HepG2 (cell line): Measurements from ENCODE around the gene DIABLO. TPM values are rescaled to one million over a fixed set of nuclear protein-coding genes. Genes with fewer than 3 reads are reported as not detected.

ENCODE experiments used
- ATAD3A ChIP-seq: sonication (generic); formaldehyde crosslinking; IDR thresholded peaks from 2 replicates; pipeline ENCODE4 v1.4.0; 2020; ENCODE audit warnings: missing genetic modification reagents
- ATRX ChIP-seq: sonication (generic); formaldehyde crosslinking; IDR thresholded peaks from 2 replicates; pipeline ENCODE4 v1.4.0; 2020; ENCODE audit warnings: missing genetic modification reagents, borderline replicate concordance
- FOXA1 ChIP-seq, 2 experiments: fragments of 450-650 bp in 1 of 2; sonication (generic) in 1 of 2; formaldehyde crosslinking in 1 of 2; IDR thresholded peaks; 2 replicates each; pipeline versions ENCODE4 v1.4.0 to v1.6.1; 2016 to 2020; ENCODE audit warnings: missing genetic modification reagents in 1 of 2
- GABPA ChIP-seq, 2 experiments: IDR thresholded peaks; 2 replicates each; pipeline ENCODE4 v1.6.1; 2011 to 2016; ENCODE audit warnings: low read depth in 2 of 2, low read length in 1 of 2, missing biosample characterization in 1 of 2, missing genetic modification characterization in 1 of 2
- HNRNPK ChIP-seq: fragments of 200-400 bp; formaldehyde crosslinking; IDR thresholded peaks from 2 replicates; pipeline ENCODE4 v1.6.1; 2018; ENCODE audit warnings: low read length, low read depth, moderate library complexity, mild to moderate bottlenecking; ENCODE audit not compliant: poor library complexity, severe bottlenecking
- MEIS1 ChIP-seq: sonication (generic); formaldehyde crosslinking; IDR thresholded peaks from 2 replicates; pipeline ENCODE4 v1.9.0; 2021; ENCODE audit warnings: mild to moderate bottlenecking, missing genetic modification reagents, moderate library complexity, borderline replicate concordance
- SP4 ChIP-seq: sonication (generic); formaldehyde crosslinking; IDR thresholded peaks from 2 replicates; pipeline ENCODE4 v1.8.1; 2023; ENCODE audit warnings: mild to moderate bottlenecking, missing genetic modification reagents
- ZFP62 ChIP-seq: sonication (generic); formaldehyde crosslinking; IDR thresholded peaks from 2 replicates; pipeline ENCODE4 v1.4.0; 2020; ENCODE audit warnings: missing genetic modification reagents
- ZNF253 ChIP-seq: sonication (generic); formaldehyde crosslinking; IDR thresholded peaks from 2 replicates; pipeline ENCODE4 v1.8.0; 2022; ENCODE audit warnings: mild to moderate bottlenecking, missing genetic modification reagents, borderline replicate concordance
- ZNF282 ChIP-seq: fragments of 450-650 bp; IDR thresholded peaks from 2 replicates; pipeline ENCODE4 v1.6.1; 2018; ENCODE audit not compliant: partially characterized antibody
- ZNF3 ChIP-seq: IDR thresholded peaks from 2 replicates; pipeline ENCODE4 v1.7.0; 2017; ENCODE audit warnings: inconsistent platforms
- ZNF772 ChIP-seq: sonication (generic); formaldehyde crosslinking; IDR thresholded peaks from 2 replicates; pipeline ENCODE4 v1.5.0; 2020; ENCODE audit warnings: mild to moderate bottlenecking, missing genetic modification reagents
- ZNF891 ChIP-seq: sonication (generic); formaldehyde crosslinking; IDR thresholded peaks from 2 replicates; pipeline ENCODE4 v1.5.0; 2020; ENCODE audit warnings: mild to moderate bottlenecking, missing genetic modification reagents
- polyA plus RNA-seq, 8 experiments: library from polyadenylated mRNA; depleted of rRNA in 3 of 8; stranded (reverse) in 7 of 8; unstranded in 1 of 8; fragments of >200 nt; fragmentation: Illumina TruSeq in 4 of 8; extraction: Trizol in 4 of 8; gene quantifications; 2 replicates each; pipeline versions ENCODE4 v1.2.1 to v1.2.3, GENCODE V29; 2011 to 2016; ENCODE audit warnings: low read depth in 4 of 8, missing spikeins in 1 of 8, mixed read lengths in 1 of 8; ENCODE audit not compliant: insufficient read depth in 1 of 8
- total RNA-seq, 5 experiments: library from RNA; depleted of rRNA; stranded (reverse); fragments of >200 nt; fragmentation: Illumina TruSeq; extraction: Trizol; gene quantifications; 2 replicates each; pipeline ENCODE4 v1.2.3, GENCODE V29; 2016; ENCODE audit warnings: low read depth in 1 of 5
- TF ChIP-seq, protein P1 (sequence below): sonication (generic); formaldehyde crosslinking; IDR thresholded peaks from 2 replicates; pipeline ENCODE4 v1.8.0; 2022; ENCODE audit warnings: mild to moderate bottlenecking, missing genetic modification reagents
- TF ChIP-seq, protein P2 (sequence below): IDR thresholded peaks from 2 replicates; pipeline ENCODE4 v1.6.1; 2016; ENCODE audit warnings: missing compliant biosample characterization, missing genetic modification reagents, borderline replicate concordance
- TF ChIP-seq, protein P3 (sequence below): sonication (generic); formaldehyde crosslinking; IDR thresholded peaks from 2 replicates; pipeline ENCODE4 v1.8.1; 2023; ENCODE audit warnings: mild to moderate bottlenecking, missing genetic modification reagents
- TF ChIP-seq, protein P4 (sequence below): sonication (generic); formaldehyde crosslinking; IDR thresholded peaks from 2 replicates; pipeline ENCODE4 v1.5.1; 2020; ENCODE audit warnings: mild to moderate bottlenecking, missing genetic modification reagents
- TF ChIP-seq, protein P5 (sequence below): sonication (generic); formaldehyde crosslinking; IDR thresholded peaks from 2 replicates; pipeline ENCODE4 v1.4.0; 2020; ENCODE audit warnings: missing genetic modification reagents, mild to moderate bottlenecking, borderline replicate concordance

The DIABLO gene
- total and polyA plus RNA-seq, 2 of the 13 experiments (the other 11 are each of a cell fraction or from before 2014, with no cell fraction given): 20.7 to 70.9 TPM

DNA sequence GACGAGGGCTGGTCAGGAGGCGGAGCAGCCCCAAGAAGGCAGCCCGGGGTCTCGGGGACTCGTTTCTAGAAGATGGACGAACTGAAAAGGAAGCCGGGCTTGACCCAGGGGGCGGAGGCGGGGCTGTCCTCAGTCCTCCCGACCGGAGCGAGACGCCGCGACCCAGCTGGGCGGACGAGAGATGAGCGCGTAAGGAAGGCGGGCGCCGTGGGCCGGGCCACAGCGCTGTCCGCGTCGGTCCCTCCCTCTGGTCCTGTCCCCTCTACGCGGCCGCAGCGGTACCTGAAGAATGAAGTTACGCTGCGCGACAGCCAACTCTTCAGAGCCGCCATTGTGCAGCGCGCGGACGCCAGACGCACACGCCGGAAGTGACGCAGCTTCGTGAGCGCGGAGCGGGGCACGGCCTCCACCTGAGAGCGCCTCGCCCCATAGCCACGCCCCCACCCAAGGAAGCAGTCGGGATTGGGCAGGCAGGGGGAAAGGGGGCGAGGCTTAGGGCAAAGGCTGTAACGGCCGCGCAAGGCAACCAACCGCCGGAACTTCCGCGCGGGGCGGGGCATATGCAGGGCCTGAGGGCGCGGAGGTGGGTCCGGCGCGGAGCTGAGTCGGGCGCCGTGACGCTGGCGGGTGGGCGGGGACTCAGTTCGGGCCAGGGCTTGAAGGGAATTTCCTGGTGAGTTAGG is at the start of gene DIABLO (continued):
- TF ChIP-seq, protein P1, sequence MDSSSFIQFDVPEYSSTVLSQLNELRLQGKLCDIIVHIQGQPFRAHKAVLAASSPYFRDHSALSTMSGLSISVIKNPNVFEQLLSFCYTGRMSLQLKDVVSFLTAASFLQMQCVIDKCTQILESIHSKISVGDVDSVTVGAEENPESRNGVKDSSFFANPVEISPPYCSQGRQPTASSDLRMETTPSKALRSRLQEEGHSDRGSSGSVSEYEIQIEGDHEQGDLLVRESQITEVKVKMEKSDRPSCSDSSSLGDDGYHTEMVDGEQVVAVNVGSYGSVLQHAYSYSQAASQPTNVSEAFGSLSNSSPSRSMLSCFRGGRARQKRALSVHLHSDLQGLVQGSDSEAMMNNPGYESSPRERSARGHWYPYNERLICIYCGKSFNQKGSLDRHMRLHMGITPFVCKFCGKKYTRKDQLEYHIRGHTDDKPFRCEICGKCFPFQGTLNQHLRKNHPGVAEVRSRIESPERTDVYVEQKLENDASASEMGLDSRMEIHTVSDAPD (CRISPR knock-in tag): 0 out of 2 replicates have a peak, but pooled peaks have one; percentile 29
- TF ChIP-seq, protein P2, sequence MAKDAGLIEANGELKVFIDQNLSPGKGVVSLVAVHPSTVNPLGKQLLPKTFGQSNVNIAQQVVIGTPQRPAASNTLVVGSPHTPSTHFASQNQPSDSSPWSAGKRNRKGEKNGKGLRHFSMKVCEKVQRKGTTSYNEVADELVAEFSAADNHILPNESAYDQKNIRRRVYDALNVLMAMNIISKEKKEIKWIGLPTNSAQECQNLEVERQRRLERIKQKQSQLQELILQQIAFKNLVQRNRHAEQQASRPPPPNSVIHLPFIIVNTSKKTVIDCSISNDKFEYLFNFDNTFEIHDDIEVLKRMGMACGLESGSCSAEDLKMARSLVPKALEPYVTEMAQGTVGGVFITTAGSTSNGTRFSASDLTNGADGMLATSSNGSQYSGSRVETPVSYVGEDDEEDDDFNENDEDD (CRISPR knock-in tag): peak; percentile 75; the same call in 1 of the 2 replicates
- TF ChIP-seq ZNF282: no peak
- TF ChIP-seq, protein P3, sequence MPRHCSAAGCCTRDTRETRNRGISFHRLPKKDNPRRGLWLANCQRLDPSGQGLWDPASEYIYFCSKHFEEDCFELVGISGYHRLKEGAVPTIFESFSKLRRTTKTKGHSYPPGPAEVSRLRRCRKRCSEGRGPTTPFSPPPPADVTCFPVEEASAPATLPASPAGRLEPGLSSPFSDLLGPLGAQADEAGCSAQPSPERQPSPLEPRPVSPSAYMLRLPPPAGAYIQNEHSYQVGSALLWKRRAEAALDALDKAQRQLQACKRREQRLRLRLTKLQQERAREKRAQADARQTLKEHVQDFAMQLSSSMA (CRISPR knock-in tag): 0 out of 2 replicates have a peak, but pooled peaks have one; percentile 74
- peak; percentile 87 for TF ChIP-seq GABPA (IDR thresholded peaks at IDR 0.05; ENCODE audit: low read depth, low read length)
- peak; percentile 96 for TF ChIP-seq GABPA (CRISPR knock-in tag; IDR thresholded peaks at IDR 0.05; ENCODE audit: low read depth)
- TF ChIP-seq ZFP62 (CRISPR knock-in tag): no peak
- no peak for TF ChIP-seq ZNF3 (CRISPR knock-in tag)
- TF ChIP-seq ZNF253 (CRISPR knock-in tag): peak; percentile 38; the same call in 1 of the 2 replicates
- TF ChIP-seq, protein P4, sequence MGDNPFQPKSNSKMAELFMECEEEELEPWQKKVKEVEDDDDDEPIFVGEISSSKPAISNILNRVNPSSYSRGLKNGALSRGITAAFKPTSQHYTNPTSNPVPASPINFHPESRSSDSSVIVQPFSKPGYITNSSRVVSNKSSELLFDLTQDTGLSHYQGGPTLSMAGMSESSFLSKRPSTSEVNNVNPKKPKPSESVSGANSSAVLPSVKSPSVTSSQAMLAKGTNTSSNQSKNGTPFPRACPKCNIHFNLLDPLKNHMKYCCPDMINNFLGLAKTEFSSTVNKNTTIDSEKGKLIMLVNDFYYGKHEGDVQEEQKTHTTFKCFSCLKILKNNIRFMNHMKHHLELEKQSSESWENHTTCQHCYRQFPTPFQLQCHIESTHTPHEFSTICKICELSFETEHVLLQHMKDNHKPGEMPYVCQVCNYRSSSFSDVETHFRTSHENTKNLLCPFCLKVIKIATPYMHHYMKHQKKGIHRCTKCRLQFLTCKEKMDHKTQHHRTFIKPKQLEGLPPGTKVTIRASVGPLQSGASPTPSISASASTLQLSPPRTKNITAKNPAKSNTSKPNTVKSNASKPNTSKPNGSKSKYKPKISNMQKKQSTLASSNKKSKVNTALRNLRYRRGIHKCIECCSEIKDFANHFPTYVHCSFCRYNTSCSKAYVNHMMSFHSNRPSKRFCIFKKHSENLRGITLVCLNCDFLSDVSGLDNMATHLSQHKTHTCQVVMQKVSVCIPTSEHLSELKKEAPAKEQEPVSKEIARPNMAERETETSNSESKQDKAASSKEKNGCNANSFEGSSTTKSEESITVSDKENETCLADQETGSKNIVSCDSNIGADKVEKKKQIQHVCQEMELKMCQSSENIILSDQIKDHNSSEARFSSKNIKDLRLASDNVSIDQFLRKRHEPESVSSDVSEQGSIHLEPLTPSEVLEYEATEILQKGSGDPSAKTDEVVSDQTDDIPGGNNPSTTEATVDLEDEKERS: no peak
- no peak for TF ChIP-seq MEIS1 (CRISPR knock-in tag)
- TF ChIP-seq ATAD3A (CRISPR knock-in tag): no peak
- no peak for TF ChIP-seq FOXA1 (IDR thresholded peaks at IDR 0.05)
- no peak for TF ChIP-seq FOXA1 (CRISPR knock-in tag; IDR thresholded peaks at IDR 0.05)
- peak; percentile 99 for TF ChIP-seq SP4 (CRISPR knock-in tag)
- peak; percentile 75; the same call in 1 of the 2 replicates for TF ChIP-seq ZNF772 (CRISPR knock-in tag)
- peak; percentile 12; the same call in 1 of the 2 replicates for TF ChIP-seq ZNF891 (CRISPR knock-in tag)
- TF ChIP-seq ATRX (CRISPR knock-in tag): no peak
- TF ChIP-seq, protein P5, sequence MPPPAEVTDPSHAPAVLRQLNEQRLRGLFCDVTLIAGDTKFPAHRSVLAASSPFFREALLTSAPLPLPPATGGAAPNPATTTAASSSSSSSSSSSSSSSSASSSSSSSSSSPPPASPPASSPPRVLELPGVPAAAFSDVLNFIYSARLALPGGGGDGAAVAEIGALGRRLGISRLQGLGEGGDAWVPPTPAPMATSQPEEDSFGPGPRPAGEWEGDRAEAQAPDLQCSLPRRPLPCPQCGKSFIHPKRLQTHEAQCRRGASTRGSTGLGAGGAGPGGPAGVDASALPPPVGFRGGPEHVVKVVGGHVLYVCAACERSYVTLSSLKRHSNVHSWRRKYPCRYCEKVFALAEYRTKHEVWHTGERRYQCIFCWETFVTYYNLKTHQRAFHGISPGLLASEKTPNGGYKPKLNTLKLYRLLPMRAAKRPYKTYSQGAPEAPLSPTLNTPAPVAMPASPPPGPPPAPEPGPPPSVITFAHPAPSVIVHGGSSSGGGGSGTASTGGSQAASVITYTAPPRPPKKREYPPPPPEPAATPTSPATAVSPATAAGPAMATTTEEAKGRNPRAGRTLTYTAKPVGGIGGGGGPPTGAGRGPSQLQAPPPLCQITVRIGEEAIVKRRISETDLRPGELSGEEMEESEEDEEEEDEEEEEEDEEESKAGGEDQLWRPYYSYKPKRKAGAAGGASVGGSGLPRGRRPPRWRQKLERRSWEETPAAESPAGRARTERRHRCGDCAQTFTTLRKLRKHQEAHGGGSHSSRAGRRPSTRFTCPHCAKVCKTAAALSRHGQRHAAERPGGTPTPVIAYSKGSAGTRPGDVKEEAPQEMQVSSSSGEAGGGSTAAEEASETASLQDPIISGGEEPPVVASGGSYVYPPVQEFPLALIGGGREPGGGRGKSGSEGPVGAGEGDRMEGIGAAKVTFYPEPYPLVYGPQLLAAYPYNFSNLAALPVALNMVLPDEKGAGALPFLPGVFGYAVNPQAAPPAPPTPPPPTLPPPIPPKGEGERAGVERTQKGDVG (CRISPR knock-in tag): no peak; the same call in 1 of the 2 replicates
- peak; percentile 79 for TF ChIP-seq HNRNPK
